ENCODE measurements around the gene CHST2.

Gene CHST2

DNA sequence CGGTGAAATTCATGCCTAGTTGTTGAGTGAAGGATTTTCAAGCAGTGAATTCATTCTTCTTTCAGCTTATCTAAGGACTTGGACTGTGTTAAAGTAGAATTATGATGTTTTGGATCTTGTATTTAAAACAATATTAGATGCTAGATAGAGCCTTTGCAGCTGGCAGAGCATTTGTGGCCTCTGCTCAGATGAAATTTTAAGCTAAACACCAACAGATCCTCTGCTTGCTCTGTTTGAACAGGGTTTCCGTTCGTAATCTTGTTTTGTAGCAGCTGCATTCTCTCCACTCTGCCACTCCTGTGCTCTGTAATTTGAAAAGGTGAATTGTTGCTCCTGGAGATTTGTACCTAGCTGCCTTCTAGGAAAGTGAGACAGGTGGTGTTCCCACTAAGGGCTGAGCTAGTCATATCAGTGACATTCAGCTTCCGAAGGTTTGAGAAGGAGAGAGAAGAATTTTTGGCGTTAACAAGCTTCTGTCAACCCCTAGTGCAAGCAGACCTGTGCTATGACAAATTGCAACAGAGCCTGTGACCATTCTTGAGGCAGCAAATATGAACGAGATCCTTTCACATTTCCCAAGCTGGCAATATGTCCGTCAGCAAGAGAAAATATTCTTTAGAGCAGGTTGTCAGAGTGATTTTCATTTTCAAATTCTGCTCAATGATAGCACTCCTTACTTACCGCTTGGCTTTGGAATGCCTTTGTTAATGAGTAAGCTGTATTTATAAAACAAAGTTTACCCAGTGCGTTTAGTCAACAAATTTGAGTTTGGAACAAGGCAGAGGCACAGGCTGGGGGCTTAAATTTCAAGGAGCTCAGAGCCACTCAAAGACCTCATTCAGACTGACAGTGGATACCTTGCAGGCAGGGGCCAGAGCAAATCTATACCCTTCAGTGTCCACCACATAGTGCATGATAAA is 5.3 kb downstream of the CHST2 start:
- ATAC-seq (replicated peaks; ENCODE audit: extremely low read depth, poor library complexity, severe bottlenecking) (no peak), DNase-seq (ENCODE audit: low spot score in 2 of 2) (no peak)
- Mint-ChIP-seq H3K36me3 (ENCODE audit: insufficient read depth) (peaks cover 4% of the 10 kb centered on the region), H3K9me3 (no peaks in the 10 kb centered on the region), H3K27ac (ENCODE audit: low read depth) (no peak overlapping the region), H3K27me3 (peaks cover 25% of the 10 kb centered on the region), H3K4me3 (no peak overlapping the region), H3K4me1 (no peaks in the 10 kb centered on the region)

DNA sequence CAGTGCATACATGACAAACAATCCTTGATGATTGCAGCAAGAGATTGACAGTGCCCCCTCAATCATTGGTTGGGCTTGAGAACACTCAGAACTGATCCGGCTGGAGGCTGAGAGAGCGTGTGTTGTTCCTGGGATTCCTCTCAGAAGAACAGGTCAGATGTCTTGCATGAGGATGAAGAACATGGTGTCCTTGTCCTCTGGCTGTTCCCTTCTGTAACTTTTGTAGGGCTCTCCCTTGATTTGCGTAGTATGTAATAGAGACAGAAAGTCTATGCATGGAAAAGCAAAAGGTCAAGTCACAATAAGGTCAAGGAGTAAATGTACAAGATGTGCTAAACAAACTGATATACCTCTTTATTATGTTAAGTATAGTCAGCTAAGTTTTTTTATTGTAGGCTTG is 8.2 kb downstream of the CHST2 start:
- no peaks in the 10 kb centered on the region for H3K9me3 Mint-ChIP-seq
- H3K36me3 Mint-ChIP-seq (ENCODE audit: insufficient read depth), result peaks cover 2% of the 10 kb centered on the region
- H3K27ac Mint-ChIP-seq (ENCODE audit: low read depth), result no peak overlapping the region
- DNase-seq (ENCODE audit: low spot score in 2 of 2) (no peak), ATAC-seq (replicated peaks; ENCODE audit: extremely low read depth, poor library complexity, severe bottlenecking) (no peak)
- H3K4me1 Mint-ChIP-seq, result no peaks in the 10 kb centered on the region
- H3K27me3 Mint-ChIP-seq, result peaks cover 54% of the 10 kb centered on the region
- H3K4me3 Mint-ChIP-seq, result no peak overlapping the region

DNA sequence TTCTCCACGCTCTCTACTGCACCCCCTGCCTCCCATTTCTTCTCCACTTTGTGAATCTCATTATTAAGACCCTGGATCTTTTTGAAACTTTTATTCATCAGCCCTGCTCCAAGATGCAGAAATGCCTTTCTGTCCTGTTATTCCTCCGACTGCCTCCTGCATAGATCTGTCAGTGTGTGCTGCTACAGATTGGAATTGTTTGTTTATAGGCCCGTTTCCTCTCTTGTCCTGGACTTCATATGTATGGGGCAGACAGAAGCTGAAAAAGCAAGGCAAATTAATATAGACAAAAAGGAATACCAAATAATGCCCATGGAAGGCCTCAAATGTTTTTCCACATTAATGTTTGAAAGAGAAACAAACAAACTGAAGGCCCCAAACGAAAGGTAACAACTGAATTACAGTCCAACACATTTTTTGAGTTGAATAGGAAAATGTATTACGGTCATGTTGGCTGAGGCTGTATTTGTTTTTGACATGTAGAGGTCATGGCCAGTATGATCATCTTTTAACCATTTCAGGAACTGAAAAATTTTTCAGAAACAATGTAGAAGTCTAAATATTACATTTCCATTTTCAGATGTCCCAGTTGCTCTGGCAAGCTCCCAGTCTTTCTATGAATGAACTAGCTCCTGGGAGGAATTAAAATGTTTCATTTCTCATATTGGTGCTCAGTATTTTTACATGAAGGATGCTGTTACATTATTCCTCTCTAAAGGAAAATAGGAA is 8.8 kb downstream of the CHST2 start:
- H3K9me3 Mint-ChIP-seq, result no peaks in the 10 kb centered on the region
- H3K36me3 Mint-ChIP-seq (ENCODE audit: insufficient read depth), result no peaks in the 10 kb centered on the region
- H3K27me3 Mint-ChIP-seq, result peaks cover 54% of the 10 kb centered on the region
- no peak overlapping the region for H3K4me3 Mint-ChIP-seq
- no peak for ATAC-seq (replicated peaks; ENCODE audit: extremely low read depth, poor library complexity, severe bottlenecking)
- no peaks in the 10 kb centered on the region for H3K4me1 Mint-ChIP-seq
- no peak overlapping the region for H3K27ac Mint-ChIP-seq (ENCODE audit: low read depth)
- DNase-seq (ENCODE audit: low spot score in 2 of 2), result no peak

DNA sequence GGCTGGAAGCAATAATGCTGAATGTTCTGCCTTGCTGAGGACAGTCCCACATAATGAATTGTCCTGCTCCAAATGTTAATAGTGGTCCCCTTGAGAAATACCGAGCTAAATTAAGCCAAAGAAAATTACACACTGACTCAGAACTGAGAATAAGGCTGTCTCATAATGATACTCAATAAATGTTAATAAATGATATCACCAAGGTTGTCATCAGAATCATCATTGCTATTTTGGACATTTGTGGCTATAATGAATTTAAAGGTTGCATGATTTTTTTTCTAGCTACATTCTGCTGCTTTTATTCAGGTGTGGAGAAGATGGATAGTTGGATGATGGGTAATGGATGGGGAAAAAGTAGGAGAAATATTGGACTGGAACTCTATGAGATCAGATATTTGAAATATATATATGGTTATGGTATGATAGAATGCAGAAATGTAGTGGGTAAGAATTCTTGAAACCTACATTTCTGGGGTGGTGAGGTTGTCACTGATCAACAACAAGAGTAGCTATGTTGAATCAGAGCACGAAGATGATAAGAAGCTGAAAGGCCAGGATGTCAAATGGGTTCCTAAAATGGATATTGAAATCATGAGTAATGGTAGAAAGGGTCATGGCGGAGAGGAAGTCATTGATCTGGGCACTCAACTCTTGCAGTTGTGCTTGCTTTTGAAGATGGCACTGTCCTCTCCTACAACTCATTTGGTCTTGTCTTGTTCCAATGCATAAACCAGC is 12.8 kb downstream of the CHST2 start:
- no peak overlapping the region for H3K4me3 Mint-ChIP-seq
- ATAC-seq (replicated peaks; ENCODE audit: extremely low read depth, poor library complexity, severe bottlenecking) (no peak), DNase-seq (ENCODE audit: low spot score in 2 of 2) (no peak)
- no peaks in the 10 kb centered on the region for H3K4me1 Mint-ChIP-seq
- H3K27me3 Mint-ChIP-seq, result peaks cover 37% of the 10 kb centered on the region
- no peak overlapping the region for H3K27ac Mint-ChIP-seq (ENCODE audit: low read depth)
- no peaks in the 10 kb centered on the region for H3K9me3 Mint-ChIP-seq
- H3K36me3 Mint-ChIP-seq (ENCODE audit: insufficient read depth), result no peaks in the 10 kb centered on the region

DNA sequence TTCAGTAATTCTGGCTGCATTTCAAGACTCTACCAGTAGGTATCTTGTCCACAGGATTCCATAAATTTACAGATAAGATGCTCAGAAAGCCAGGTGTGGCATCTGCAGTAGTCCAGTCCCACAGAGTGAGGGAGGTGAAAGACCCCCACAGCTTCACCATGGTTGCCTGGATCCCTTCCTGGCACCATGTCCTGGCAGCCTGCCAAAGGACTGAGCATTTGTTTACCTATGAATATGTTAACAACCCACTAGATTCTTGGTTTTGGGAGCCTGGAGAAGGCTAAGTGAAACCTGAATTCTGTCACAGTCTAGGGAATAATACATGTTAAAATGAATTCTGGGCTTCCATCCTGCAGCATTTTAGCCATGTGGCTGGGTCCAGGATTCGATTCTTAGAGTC is 14.9 kb downstream of the CHST2 start:
- no peak for ATAC-seq (replicated peaks; ENCODE audit: extremely low read depth, poor library complexity, severe bottlenecking)
- Mint-ChIP-seq H3K9me3 (no peaks in the 10 kb centered on the region), H3K27me3 (peaks cover 33% of the 10 kb centered on the region), H3K36me3 (ENCODE audit: insufficient read depth) (no peaks in the 10 kb centered on the region), H3K27ac (ENCODE audit: low read depth) (no peak overlapping the region), H3K4me1 (no peaks in the 10 kb centered on the region), H3K4me3 (no peak overlapping the region)
- no peak for DNase-seq (ENCODE audit: low spot score in 2 of 2)

DNA sequence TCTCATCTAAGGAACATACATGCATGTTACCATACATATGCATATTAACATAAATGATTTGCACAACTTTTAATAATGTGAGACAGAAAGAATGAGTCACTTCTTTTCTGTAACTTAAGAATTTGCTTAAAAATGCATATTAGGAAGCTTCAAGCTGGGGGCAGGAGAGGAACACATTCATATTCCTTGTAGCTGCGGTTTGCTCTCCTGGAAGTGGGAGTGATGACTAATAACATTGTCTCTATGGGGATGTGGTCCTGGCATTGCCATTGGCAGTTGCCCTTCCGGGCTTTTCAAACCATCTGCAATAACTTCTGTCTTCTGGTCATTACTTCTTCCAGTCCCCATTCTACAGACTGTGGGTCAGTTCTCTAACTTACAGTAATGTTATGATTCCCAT is 15.6 kb downstream of the CHST2 start:
- Mint-ChIP-seq H3K9me3 (no peaks in the 10 kb centered on the region), H3K4me1 (no peaks in the 10 kb centered on the region), H3K36me3 (ENCODE audit: insufficient read depth) (no peaks in the 10 kb centered on the region), H3K27me3 (peaks cover 31% of the 10 kb centered on the region), H3K27ac (ENCODE audit: low read depth) (no peak overlapping the region), H3K4me3 (no peak overlapping the region)
- ATAC-seq (replicated peaks; ENCODE audit: extremely low read depth, poor library complexity, severe bottlenecking) (no peak), DNase-seq (ENCODE audit: low spot score in 2 of 2) (no peak)

DNA sequence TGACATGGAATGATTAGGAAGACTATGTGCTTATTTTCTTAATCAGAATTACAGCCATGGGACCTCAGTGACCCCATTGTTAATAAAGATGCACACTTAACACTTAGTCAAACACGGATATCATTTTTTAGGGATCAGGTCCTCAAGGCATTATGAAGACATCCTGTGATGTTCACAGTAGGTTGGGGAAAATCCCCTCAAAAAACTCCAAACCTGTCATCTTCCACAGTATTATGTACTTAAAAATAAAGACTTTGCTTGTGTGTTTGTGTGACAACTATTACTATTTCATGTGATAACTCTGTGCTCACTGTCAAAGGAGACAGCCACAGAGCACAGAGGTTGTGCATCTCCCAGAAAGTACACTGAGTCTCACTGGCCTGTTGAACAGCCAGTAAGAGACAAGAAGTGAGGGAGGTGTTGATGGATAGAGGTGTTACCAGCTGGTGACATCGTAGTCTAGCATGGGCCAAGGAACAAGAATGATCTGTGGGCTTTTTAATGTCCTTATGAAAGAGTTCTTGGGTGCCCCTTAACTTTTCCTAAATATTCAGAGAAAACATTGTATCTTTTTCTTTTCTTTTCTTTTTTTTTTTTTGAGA is 18.0 kb downstream of the CHST2 start:
- Mint-ChIP-seq H3K36me3 (ENCODE audit: insufficient read depth) (no peaks in the 10 kb centered on the region), H3K4me3 (no peak overlapping the region), H3K27ac (ENCODE audit: low read depth) (no peak overlapping the region), H3K9me3 (no peaks in the 10 kb centered on the region), H3K4me1 (no peaks in the 10 kb centered on the region), H3K27me3 (peaks cover 14% of the 10 kb centered on the region)
- ATAC-seq (replicated peaks; ENCODE audit: extremely low read depth, poor library complexity, severe bottlenecking) (no peak), DNase-seq (ENCODE audit: low spot score in 2 of 2) (no peak)

DNA sequence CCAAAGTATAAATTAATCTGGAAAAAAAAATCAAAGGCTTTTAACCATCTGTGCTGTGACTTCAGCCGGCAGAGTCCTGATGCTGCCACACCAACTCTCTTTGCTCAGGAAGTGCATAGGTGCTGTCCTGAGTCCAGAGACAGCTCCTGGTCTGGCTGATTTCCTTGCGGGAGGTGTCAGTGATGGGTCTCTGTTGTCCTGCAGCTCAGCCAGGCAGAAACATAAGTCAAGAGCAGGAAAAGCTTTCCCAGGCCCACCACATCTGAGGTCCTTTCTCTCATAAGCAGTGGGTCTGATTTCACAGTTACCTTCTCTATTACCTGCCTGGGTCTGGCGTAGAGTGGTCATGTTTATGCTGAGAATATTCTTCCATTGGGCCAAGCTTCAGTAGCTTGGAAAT is 19.4 kb downstream of the CHST2 start:
- no peaks in the 10 kb centered on the region for H3K4me1 Mint-ChIP-seq
- no peak overlapping the region for H3K27ac Mint-ChIP-seq (ENCODE audit: low read depth)
- H3K9me3 Mint-ChIP-seq, result no peaks in the 10 kb centered on the region
- no peak for ATAC-seq (replicated peaks; ENCODE audit: extremely low read depth, poor library complexity, severe bottlenecking)
- H3K27me3 Mint-ChIP-seq, result peaks cover 11% of the 10 kb centered on the region
- H3K36me3 Mint-ChIP-seq (ENCODE audit: insufficient read depth), result no peaks in the 10 kb centered on the region
- H3K4me3 Mint-ChIP-seq, result no peak overlapping the region
- DNase-seq (ENCODE audit: low spot score in 2 of 2), result no peak

DNA sequence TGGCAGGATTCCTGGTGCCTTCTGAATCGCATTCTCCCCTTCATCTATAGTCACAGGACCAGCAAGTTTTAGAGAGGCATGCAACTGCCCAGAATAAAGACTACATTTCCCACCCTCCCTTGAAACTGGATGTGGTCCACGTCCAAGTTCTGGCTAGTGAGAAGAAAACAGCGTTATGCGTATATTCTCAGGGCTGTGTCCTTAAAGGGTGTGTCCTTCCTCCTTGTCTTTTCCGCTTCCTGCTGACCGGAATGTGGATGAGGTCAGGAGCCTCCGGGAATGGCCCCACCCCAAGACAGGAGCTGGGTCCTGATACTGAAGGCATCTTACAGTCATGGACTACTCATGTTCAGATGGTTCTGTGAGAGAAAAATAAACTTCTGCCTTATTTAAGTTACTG is 20.2 kb downstream of the CHST2 start:
- Mint-ChIP-seq H3K27me3 (peaks cover 11% of the 10 kb centered on the region), H3K9me3 (no peaks in the 10 kb centered on the region), H3K4me3 (no peak overlapping the region), H3K36me3 (ENCODE audit: insufficient read depth) (no peaks in the 10 kb centered on the region), H3K27ac (ENCODE audit: low read depth) (no peak overlapping the region), H3K4me1 (no peaks in the 10 kb centered on the region)
- DNase-seq (ENCODE audit: low spot score in 2 of 2) (no peak), ATAC-seq (replicated peaks; ENCODE audit: extremely low read depth, poor library complexity, severe bottlenecking) (no peak)

DNA sequence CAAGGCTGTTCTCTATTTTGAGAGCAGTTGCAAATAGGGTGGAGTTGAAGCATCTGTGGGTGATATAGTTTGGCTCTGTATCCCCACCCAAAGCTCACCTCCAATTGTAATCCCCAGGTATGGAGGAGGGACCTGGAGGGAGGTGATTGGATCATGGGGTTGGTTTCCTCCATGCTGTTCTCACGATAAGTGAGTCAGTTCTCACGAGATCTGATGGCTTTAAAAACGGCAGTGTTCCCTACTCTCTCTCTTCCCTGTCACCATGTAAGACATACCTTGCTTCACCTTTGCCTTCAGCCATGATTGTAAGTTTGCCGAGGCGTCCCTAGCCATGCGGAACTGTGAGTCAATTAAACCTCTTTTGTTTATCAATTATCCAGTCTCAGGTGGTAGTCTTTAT is 21.0 kb downstream of the CHST2 start:
- Mint-ChIP-seq H3K4me3 (no peak overlapping the region), H3K4me1 (no peaks in the 10 kb centered on the region), H3K27me3 (peaks cover 11% of the 10 kb centered on the region), H3K9me3 (no peaks in the 10 kb centered on the region), H3K36me3 (ENCODE audit: insufficient read depth) (no peaks in the 10 kb centered on the region), H3K27ac (ENCODE audit: low read depth) (no peak overlapping the region)
- ATAC-seq (replicated peaks; ENCODE audit: extremely low read depth, poor library complexity, severe bottlenecking), result no peak
- no peak for DNase-seq (ENCODE audit: low spot score in 2 of 2)

DNA sequence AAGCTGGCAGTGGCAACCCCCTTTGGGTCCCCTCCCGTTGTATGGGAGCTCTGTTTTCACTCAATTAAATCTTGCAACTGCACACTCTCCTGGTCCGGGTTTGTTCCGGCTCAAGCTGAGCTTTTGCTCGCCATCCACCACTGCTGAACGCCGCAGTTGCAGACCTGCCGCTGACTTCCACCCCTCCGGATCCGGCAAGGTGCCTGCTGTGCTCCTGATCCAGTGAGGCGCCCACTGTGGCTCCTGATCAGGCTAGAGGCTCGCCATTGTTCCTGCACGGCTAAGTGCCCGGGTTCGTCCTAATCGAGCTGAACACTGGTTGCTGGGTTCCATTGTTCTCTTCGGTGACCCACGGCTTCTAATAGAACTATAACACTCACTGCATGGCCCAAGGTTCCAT is 22.8 kb downstream of the CHST2 start:
- H3K27ac Mint-ChIP-seq (ENCODE audit: low read depth), result no peak overlapping the region
- DNase-seq (ENCODE audit: low spot score in 2 of 2), result no peak
- H3K9me3 Mint-ChIP-seq, result no peaks in the 10 kb centered on the region

DNA sequence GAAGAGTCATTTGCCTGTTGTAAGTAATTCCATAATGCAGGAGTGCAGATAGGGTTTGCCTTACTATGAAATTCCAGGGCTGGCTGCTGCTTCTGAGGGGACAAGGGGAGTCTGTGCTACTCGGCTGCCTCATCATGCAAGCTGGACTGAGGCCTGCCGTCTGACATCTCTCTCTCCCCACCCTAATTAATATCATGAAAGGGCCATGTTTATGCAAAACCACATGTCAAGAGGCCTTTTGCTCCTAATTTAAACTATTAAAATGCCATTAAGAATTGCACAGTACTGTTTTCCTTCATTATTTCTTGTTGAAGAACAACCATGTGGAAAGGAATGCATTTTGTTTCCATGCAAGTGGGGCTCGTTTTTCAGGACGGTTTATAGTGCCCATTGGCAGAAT is 26.3 kb downstream of the CHST2 start:
- Mint-ChIP-seq H3K4me1 (no peaks in the 10 kb centered on the region), H3K4me3 (no peak overlapping the region), H3K36me3 (ENCODE audit: insufficient read depth) (no peaks in the 10 kb centered on the region), H3K9me3 (no peaks in the 10 kb centered on the region), H3K27ac (ENCODE audit: low read depth) (no peak overlapping the region), H3K27me3 (peaks cover 9% of the 10 kb centered on the region)
- DNase-seq (ENCODE audit: low spot score in 2 of 2), result no peak
- no peak for ATAC-seq (replicated peaks; ENCODE audit: extremely low read depth, poor library complexity, severe bottlenecking)

More for the DNA sequence above, 22.8 kb downstream of the CHST2 start:
- no peaks in the 10 kb centered on the region for H3K4me1 Mint-ChIP-seq
- H3K4me3 Mint-ChIP-seq, result no peak overlapping the region
- H3K27me3 Mint-ChIP-seq, result peaks cover 20% of the 10 kb centered on the region
- no peak for ATAC-seq (replicated peaks; ENCODE audit: extremely low read depth, poor library complexity, severe bottlenecking)
- no peaks in the 10 kb centered on the region for H3K36me3 Mint-ChIP-seq (ENCODE audit: insufficient read depth)

All from central memory CD8-positive, alpha-beta T cell (primary cell).